Measurements from ENCODE around the gene ALAS2.

- TF ChIP-seq MAX (IDR thresholded peaks at IDR 0.05; ENCODE audit: low read depth, low read length): no peak
- no peak for TF ChIP-seq CTCF (IDR thresholded peaks at IDR 0.05; ENCODE audit: low read depth, low read length)
Measured at GRCh38 chrX:54994099-54994498, 36.7 kb downstream of the ALAS2 start, which contains the start of gene PFKFB1.
